CD4-positive, alpha-beta T cell treated with Interleukin-12 subunit alpha and Interleukin-12 subunit beta, for 1 hour (primary cell): ENCODE measurements around the gene PPARA.

ENCODE experiments used
- DNase-seq: peaks from one replicate; pipeline ENCODE4 v3.0.0-alpha.2; 2020

Gene PPARA

DNA sequence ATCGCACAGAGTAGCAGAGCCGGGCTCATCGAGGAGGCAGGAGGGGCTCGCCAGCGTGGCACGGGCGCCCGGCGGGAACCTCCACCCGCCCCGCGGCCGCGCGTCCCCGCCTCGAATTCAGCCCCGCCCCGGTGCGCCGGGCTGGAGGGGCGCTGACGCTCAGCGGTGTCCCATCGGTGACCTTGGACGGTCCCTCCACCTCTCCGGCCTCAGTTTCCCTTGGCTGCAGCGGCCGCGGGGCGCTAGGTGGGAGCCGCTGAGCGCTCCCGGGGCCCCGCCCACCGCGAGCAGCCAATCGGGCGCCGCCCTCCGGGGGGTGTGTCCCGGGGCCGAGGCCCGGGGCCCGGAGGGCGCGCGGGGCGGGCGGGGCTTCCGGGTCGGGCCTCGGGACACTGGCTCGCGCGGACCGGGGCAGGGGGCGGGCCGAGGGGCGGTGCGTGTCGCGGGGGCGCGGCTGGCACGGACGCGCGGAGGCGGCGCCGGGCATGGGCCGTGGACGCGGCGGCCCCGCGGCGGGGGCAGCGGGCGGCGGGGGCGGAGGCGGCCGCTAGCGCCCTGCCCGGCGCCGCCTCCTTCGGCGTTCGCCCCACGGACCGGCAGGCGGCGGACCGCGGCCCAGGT lies at the start of gene PPARA:
PPARA (plus strand) TSS at position 493 of the 621 bp plus-strand sequence. CDS start 47,858 bp downstream, outside the sequence.
- DNase-seq, result peak; percentile 93

- DNase-seq, result no peak
Observed at GRCh38 chr22:46102159-46102558, 48.2 kb upstream of the PPARA start.

- no peak for DNase-seq
Observed at GRCh38 chr22:46102752-46103151, 47.6 kb upstream of the PPARA start.

DNA sequence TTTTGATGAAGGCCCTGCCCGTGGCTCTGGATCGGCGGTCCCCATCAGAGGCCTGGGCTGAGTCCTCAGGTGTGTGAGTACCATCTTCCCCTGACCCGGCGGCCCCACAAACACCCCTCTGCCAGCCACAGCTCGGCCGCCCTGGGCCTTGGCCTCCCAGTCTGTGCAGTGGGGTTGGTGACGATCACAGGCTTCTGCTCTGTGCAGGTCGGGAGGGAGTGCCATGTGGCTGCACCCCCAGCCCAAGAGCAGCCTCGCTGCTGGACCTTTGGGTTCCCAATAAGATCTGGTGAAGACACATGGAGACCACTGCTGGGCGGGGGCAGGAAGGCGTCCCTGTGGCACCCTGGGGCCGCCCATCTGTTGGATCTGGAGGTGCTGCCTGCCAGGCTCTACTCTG lies 47.1 kb upstream of the PPARA start:
- DNase-seq, result no peak

GRCh38 chr22:46103664-46104063 lies 46.7 kb upstream of the PPARA start:
- no peak for DNase-seq

DNA sequence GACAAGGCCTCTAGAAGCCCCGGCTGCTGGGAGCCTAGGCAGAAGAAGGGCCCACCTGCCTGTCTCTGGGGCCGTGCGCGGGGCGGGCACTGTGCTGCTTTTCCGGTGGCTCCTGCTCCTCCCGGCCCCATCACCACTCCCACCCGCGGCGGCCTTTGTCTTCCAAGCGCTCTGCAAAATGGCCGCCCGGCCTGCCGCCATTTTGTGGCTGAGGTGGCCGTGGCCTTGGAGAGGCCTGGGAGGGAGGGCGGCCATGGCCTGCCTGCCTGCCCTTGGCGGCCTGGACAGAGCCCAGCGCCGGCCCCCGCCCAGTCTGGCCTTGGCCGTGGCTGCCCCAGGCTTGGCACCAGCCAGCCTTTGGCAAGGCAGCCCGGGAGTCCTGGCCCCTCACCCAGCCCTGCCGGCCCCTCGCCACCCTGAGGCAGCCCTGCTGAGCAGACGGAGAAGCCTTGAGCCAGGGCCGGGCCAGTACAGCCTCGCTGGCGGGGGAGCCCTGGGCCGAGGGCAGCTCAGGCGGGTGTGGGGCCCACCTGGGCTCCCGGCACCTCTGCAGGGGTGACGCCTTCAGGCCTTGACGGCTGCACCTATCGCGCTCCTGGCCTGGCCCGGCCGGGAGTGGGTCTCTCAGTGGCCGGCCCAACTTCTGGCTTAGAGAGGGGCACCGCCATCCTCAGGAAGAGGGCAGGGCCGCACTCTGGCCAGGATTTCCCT lies 46.0 kb upstream of the PPARA start:
- DNase-seq, result no peak

DNA sequence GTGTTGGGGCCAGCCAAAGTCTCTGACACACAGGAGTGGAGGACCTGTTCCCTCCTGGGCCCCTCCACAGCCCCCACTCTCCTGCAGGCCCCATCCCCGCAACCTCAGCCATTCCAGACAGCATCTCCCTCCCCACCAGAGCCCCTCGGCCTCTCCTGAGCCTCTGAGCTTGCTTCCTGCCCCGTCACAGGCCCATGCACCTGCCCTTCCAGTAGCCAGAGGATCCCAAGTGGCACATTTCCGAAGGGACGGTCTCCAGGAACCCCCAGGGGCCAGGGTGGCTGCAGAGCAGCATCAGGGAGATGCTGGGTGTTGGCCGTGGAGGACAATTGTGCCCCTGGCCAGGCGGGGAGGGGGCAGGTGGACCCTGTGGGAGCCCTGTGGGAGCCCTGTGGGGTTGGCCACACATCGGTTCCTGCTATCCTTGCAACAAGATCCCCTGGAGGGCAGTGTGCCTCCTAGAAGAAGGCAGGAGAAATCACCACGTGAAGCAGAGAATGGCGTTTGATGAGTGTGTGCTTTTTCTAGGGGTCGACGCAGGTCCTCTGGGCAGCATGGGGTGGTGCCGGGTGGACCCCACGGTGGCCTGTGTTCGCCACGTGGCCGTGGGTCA lies 45.3 kb upstream of the PPARA start:
- no peak for DNase-seq

- no peak for DNase-seq
Observed at GRCh38 chr22:46105494-46106278, 44.6 kb upstream of the PPARA start.

- DNase-seq, result no peak
Observed at GRCh38 chr22:46106279-46107022, 43.9 kb upstream of the PPARA start.

- DNase-seq, result no peak
Observed at GRCh38 chr22:46107089-46107664, 43.1 kb upstream of the PPARA start.

DNA sequence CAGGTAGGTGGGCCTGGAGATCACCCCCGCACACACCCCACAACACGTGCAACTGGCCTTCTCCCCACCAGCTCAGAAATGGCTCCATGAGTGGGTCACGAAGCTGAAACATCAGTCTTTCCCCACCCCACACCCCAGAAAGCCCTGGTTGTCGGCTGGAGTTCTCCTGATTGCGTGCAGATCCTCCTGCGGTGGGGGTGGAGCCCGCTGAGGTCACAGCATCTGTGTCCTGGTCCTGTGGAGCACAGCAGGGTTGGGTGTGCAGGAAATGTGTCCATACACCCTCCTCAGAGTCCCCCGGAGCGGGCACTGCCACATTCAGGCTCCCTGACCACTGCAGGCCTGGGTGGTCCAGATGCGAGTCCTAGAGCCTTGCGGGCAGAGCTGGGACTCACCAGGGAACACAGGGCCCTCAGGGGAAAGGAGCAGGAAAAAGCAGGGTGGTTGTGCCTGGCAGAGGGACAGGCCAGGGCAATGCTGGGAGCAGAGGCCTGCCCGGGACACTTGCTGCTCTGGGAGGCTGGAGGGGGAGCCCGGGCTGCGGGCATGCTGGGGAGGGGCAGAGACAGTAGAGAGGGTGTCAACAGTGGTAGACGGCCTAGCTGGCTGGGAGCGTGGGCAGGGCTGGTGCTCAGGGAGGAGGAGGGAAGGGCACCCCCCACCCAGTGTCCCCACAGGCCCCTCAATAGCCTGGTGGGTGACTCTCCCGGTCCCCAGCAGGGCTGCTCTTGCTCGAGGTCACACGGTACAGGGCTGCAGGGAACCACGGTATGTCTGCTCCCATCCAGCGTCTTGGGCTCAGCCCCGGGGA lies 42.4 kb upstream of the PPARA start:
- DNase-seq, result no peak

DNA sequence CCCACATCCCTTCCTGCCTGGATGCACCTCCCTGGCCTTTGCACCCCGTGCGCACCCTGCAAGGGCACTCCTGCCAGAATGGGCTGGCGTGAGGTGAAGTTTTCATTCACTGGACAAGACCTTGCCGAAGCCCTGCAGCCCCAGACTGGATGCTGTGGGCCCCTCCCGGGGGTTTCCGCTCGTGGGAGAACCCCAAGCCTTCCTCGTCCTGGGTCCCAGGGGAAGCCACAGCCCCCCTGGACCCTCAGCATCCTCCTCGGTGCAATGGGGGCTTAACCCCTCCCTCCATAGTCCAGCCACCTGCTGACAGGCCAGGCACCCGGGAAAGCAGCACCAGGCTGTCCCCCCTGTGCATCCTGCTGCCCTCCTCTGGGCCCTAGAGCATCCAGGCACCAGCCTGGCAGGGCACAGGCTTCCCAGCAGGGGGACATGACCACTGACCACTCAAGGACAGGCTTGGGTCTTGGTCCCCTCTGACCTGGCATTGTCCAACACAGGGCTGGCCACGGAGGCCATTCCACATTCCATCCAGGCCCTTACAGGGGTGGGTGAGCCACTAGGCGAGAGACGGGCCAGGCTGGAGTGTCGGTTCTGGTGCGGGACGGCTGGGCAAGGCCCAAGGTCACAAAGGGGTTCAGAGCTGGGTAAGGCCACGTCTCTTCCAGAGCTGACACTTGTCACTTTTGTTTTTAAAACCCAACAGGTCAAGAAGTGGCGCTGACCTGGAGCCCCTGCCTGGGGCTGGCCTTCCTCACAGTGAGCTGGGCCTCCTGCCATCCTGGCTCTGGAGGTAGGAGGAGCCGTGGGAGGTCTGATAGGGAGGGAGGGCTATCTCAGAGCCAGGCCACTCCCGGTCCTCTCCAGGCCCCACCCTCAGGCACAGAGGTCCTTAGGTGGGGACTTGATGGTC lies 41.5 kb upstream of the PPARA start:
- DNase-seq, result no peak

DNA sequence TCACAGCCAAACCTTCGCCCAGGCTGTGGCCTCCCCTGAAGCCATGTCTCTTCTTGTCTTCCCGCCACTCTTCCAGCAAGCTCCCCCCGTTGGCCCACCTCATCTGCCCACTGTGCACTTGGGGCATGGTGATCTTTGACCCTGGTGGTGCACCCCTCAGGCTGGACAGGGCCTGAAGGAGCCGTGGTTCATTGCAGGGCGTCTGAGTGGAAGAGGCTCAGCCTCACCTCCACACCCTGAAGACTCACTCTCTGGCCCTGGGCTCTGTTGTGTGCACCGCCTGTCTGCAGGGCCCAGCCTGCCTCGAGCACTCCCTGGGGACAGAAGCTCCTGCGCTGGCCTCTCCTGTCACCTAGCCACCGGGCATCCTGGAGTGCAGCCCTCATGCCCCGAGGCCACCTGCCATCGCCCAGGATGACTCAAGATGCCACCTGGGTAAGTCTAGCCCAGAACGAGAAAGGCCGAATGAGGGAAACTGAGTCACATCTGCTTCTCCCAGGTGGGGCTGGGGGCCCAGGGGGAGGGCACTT lies 40.8 kb upstream of the PPARA start:
- no peak for DNase-seq

DNA sequence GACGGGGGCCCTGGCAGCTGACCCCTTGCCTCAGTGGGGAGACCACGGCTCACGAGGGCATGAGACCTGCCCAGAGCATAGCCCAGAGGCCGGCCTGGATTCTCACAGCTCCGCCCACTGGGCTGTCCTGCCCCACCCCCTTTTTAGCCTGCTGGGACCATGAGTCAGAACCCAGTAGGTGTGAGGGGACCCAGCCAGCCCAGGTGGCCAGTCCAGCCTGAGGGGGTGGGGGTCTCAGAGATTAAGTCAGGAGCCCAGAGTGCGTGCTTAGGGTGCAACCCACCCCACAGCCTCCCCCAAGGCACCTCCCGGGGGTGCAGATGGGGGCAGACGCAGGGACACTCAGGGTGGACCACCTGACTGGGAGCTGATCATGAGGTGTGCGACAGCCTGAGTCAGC lies 40.1 kb upstream of the PPARA start:
- DNase-seq, result no peak

DNA sequence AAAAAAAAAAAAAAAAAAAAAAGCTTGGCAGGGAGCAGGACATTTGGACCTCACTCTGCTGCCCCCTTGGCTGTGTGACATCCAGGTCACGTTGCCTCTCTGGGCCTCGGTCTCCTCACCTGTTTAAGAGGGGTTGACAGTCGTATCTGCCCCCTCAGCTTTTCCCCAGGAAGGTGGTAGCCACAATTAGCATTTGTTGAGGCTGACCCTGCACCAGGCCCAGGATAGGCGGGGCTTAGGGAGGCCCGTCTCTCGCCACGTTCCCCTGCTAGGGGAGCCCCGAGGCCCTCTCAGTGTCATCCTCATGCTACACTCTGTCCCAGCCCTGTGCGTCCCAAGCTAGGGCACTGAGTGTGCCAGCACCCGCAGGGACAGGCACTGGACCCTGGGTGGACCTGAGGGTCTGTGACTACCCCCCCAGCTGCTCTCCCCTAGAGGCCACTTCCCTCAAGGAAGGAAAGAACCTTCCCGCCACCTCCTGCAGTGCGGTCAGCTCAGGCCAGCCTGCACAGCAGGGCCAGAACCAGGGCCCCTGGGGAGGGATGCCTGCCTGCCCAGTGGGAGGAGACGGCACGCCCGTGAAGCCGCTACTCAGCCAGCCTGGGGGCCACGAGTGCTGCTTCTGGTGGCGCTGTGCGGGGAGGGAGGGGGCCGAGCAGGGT lies 38.5 kb upstream of the PPARA start:
- no peak for DNase-seq

GRCh38 chr22:46112405-46112804 lies 37.9 kb upstream of the PPARA start:
- no peak for DNase-seq

DNA sequence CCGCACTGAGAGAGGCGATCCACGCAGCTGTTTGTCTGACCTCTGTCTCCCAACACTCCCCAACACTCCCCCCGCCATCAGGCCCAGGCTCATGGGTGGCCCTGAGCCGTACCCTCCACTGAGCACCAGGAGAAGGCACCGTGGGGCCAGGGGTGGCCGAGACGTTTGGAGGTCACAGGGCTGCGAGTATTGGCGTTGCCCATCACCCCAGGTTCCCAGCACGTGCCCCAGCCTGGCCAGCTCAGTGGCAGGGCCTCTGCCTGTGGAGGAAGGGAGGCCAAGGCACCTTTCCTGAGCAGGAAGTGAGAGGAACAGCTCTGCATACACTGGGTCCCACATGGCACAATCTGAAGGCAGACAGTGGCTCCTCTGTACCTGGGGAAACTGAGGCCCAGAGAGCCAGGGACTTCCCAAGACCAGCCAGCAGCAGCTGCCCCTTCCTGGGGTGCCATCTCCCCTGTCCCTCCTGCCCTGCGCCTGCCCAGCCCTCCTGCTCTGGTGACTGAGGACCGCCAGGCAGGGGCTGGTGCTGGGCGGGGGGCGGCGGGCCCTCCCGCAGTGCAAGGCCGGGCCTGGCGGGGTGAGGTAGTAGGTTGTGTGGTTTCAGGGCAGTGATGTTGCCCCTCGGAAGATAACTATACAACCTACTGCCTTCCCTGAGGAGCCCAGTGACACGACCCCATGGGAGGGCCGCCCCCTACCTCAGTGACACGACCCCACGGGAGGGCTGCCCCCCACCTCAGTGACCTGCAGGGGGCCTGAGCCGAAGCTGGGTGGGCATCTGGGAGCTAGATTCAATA lies 37.0 kb upstream of the PPARA start:
- no peak for DNase-seq

GRCh38 chr22:46113910-46114517 lies 36.3 kb upstream of the PPARA start:
- no peak for DNase-seq
